PFSK-1 (cell line): ENCODE data around the gene RXRB.

ENCODE experiments used
- FOXP2 ChIP-seq: optimal IDR thresholded peaks from 2 replicates; pipeline ENCODE3; 2011; ENCODE audit warnings: borderline replicate concordance, control low read depth, inconsistent platforms; ENCODE audit not compliant: insufficient read depth; ENCODE audit errors: extremely low read length, extremely low read depth
- POLR2AphosphoS5 ChIP-seq: IDR thresholded peaks from 2 replicates; pipeline ENCODE4 v1.6.1; 2012; ENCODE audit warnings: low read depth, mild to moderate bottlenecking, control low read depth, low read length, moderate library complexity
- SIN3A ChIP-seq: IDR thresholded peaks from 2 replicates; pipeline ENCODE4 v1.6.1; 2012; ENCODE audit warnings: mild to moderate bottlenecking, low read length, moderate library complexity, borderline replicate concordance; ENCODE audit not compliant: insufficient read depth
- TAF1 ChIP-seq: IDR thresholded peaks from 2 replicates; pipeline ENCODE4 v1.6.1; 2012; ENCODE audit warnings: low read length, control low read depth, borderline replicate concordance; ENCODE audit not compliant: insufficient read depth
- TF ChIP-seq, protein P1 (sequence below), 2 experiments: IDR thresholded peaks; 2 replicates each; pipeline versions ENCODE4 v1.6.1 to v1.8.0; 2011 to 2012; ENCODE audit warnings: low read depth in 2 of 2, low read length in 2 of 2, control low read depth in 1 of 2, inconsistent platforms in 1 of 2, mild to moderate bottlenecking in 1 of 2, moderate library complexity in 1 of 2; ENCODE audit not compliant: insufficient read depth in 1 of 2

RXRB gene

DNA sequence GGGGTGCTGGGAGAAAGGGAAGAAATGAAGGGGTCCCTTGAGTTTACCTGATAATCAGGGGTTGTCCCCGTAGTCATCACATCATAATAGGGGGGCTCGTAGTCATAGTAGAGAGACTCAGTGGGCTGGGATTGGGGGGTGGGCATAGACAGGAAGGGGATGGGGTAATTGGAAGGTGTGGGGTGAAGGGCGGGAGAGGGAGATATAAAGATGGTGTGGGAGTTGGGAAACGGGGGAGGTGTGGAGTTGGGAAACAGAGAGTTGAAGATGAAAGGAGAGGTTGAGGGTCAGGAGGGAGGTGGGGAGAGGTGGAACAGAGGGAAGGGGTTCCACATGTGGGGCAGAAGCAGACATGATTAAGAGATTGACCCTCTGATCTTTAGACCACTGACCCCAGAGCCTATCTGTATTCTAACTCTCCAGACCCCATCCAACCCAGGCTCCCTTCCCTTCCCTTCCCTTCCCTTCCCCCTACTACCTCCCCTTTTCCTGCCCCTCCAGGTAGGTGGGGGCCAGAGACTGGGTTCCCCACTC, 14.7 kb downstream of the RXRB start:
- TF ChIP-seq TAF1 (no peak), POLR2AphosphoS5 (no peak), SIN3A (no peak), FOXP2 (no peak)
- TF ChIP-seq, protein P1, sequence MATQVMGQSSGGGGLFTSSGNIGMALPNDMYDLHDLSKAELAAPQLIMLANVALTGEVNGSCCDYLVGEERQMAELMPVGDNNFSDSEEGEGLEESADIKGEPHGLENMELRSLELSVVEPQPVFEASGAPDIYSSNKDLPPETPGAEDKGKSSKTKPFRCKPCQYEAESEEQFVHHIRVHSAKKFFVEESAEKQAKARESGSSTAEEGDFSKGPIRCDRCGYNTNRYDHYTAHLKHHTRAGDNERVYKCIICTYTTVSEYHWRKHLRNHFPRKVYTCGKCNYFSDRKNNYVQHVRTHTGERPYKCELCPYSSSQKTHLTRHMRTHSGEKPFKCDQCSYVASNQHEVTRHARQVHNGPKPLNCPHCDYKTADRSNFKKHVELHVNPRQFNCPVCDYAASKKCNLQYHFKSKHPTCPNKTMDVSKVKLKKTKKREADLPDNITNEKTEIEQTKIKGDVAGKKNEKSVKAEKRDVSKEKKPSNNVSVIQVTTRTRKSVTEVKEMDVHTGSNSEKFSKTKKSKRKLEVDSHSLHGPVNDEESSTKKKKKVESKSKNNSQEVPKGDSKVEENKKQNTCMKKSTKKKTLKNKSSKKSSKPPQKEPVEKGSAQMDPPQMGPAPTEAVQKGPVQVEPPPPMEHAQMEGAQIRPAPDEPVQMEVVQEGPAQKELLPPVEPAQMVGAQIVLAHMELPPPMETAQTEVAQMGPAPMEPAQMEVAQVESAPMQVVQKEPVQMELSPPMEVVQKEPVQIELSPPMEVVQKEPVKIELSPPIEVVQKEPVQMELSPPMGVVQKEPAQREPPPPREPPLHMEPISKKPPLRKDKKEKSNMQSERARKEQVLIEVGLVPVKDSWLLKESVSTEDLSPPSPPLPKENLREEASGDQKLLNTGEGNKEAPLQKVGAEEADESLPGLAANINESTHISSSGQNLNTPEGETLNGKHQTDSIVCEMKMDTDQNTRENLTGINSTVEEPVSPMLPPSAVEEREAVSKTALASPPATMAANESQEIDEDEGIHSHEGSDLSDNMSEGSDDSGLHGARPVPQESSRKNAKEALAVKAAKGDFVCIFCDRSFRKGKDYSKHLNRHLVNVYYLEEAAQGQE (IDR thresholded peaks at IDR 0.05; ENCODE audit: insufficient read depth in 1 of 2, low read depth in 2 of 2, low read length in 2 of 2) = no peak

DNA sequence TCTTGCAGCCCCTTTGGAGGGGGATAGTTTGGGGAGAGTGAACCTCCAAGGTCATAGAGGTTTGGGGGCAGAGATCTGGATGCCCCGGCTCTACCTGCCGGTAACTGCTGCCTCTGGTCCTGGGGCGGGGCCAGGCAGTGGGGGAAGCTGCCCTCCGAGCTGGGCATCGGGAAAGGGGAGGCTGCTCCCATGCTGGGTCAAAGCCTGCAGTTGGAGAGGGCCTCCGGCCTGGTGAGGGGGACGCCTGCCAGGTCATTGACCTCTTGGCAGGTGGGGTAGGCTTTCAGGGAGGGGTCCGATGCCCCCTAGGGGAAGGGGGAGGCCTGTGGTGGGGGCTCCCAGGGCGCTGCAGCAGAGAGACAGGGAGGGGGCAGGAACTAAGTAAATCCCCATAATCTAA, 15.3 kb downstream of the RXRB start:
- TF ChIP-seq FOXP2 = no peak
- TF ChIP-seq, protein P1 (IDR thresholded peaks at IDR 0.05; ENCODE audit: insufficient read depth in 1 of 2, low read depth in 2 of 2, low read length in 2 of 2) = no peak
- no peak for TF ChIP-seq SIN3A
- no peak for TF ChIP-seq TAF1
- TF ChIP-seq POLR2AphosphoS5 = no peak

DNA sequence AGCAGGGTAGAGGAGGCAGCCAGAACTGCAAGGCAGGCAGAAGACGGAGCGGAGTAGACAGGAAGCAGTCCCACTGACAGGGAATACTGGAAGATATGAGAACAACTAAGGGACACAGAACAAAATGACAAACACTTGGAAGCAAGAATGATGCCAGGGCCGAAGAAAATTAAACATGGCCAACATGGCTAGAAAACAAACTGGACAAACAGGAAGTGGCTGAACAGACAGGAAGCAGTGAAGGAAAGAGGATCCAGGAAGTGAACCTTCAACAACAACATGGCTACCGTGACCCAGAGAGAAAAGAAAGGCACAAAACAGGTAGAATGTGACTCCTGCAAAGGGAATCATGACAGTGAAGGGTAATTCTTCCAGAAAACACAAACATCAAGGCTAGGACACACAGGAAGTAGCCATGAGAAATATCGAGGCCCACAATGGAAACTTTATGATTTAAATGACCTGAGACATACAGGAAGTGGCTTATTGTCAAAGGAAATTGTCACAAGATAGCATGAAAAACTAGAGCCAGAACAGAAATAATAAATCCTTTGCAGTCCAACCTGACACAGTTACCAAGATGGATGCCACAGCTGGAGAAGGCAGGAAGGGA, 17.3 kb downstream of the RXRB start:
- no peak for TF ChIP-seq POLR2AphosphoS5

DNA sequence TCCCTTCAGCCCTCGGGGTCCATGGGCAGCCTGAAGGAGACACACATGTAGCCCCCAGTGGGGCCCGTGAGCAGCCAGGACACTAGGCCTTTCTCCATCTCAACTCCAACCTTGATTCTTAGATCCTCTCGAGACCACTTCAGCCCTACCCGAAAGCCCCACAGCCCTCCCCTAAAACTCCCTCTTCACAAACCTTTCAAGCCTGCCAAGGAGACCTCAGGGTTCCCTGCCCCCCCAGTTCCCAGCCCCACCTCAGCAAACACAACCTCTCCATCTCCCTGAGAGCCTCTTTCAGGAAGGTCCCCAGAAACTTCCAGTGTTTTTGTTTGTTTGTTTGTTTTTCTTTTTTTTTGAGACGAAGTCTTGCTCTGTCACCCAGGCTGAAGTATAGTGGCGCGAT, 19.3 kb downstream of the RXRB start:
- no peak for TF ChIP-seq SIN3A
- no peak for TF ChIP-seq TAF1
- no peak for TF ChIP-seq FOXP2
- no peak for TF ChIP-seq POLR2AphosphoS5
- TF ChIP-seq, protein P1 (IDR thresholded peaks at IDR 0.05; ENCODE audit: insufficient read depth in 1 of 2, low read depth in 2 of 2, low read length in 2 of 2) = no peak

DNA sequence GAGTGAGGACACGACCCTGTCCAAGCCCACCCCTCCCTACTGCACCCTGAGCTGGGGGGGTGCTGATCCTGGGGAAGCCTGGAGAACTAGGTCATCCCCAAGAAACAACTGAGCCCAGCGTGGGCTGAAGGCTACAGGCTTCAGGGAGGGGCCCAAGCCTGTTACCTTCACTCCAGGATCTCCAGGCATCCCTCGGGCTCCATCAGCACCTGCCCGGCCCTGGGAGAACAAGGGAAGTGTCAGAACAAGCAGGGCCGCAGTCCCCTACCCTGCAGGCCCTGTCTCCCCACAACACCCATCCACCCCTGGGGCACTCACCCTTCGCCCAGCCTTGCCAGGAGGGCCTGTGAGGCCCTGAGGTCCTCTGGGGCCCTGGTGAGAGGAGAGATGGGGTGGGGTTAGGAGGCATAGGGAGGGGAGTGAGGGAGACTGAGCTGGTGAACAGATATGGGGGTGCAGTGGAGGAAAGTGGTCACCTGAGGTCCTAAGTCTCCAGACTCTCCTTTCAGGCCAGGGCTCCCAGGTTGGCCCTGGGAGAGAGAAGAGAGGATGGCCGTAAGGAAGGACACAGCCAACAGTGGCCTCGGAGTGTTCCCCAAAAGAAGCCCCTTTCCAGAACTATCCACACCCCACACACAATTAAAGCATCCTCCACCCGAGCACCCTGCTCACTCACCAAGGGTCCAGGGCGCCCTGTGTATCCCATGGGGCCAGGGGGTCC, 21.6 kb downstream of the RXRB start:
- TF ChIP-seq TAF1 = no peak
- TF ChIP-seq, protein P1 (IDR thresholded peaks at IDR 0.05; ENCODE audit: insufficient read depth in 1 of 2, low read depth in 2 of 2, low read length in 2 of 2) = no peak
- no peak for TF ChIP-seq POLR2AphosphoS5
- no peak for TF ChIP-seq SIN3A
- TF ChIP-seq FOXP2 = no peak
